AG20443 (cell line): ENCODE results near the gene CREB3L1.
A peak's percentile ranks its signal among the peaks of the same experiment; 100 is the strongest.

Source experiments
- DNase-seq: peaks from one replicate; pipeline ENCODE4 v3.0.0; 2012; ENCODE audit warnings: low spot score, mixed read lengths

CREB3L1 gene

GRCh38 chr11:46327829-46328228 lies 50.4 kb downstream of the CREB3L1 start:
- no peak for DNase-seq

- no peak for DNase-seq
These were observed 52.7 kb downstream of the CREB3L1 start for GRCh38 chr11:46330154-46330553.

- no peak for DNase-seq
These were observed 53.3 kb downstream of the CREB3L1 start for GRCh38 chr11:46330563-46331281.

- DNase-seq, result no peak
These were observed 54.0 kb downstream of the CREB3L1 start for GRCh38 chr11:46331282-46331984.

GRCh38 chr11:46332093-46332567 lies 54.7 kb downstream of the CREB3L1 start:
- no peak for DNase-seq

GRCh38 chr11:46332568-46333393 lies 55.3 kb downstream of the CREB3L1 start:
- DNase-seq, result peak; percentile 53

GRCh38 chr11:46333394-46333947 lies 56.0 kb downstream of the CREB3L1 start:
- no peak for DNase-seq

GRCh38 chr11:46334211-46334610 lies 56.7 kb downstream of the CREB3L1 start:
- DNase-seq, result no peak

- no peak for DNase-seq
These were observed 57.8 kb downstream of the CREB3L1 start for GRCh38 chr11:46335271-46335670.

- no peak for DNase-seq
These were observed 58.6 kb downstream of the CREB3L1 start for GRCh38 chr11:46335890-46336562.

GRCh38 chr11:46336563-46337180 lies 59.2 kb downstream of the CREB3L1 start:
- DNase-seq, result no peak

- DNase-seq, result no peak
These were observed 60.3 kb downstream of the CREB3L1 start for GRCh38 chr11:46337626-46338345.

GRCh38 chr11:46338636-46338987 lies 61.1 kb downstream of the CREB3L1 start:
- DNase-seq, result no peak

GRCh38 chr11:46338988-46339666 lies 61.7 kb downstream of the CREB3L1 start:
- DNase-seq, result peak; percentile 42

- no peak for DNase-seq
These were observed 62.4 kb downstream of the CREB3L1 start for GRCh38 chr11:46339816-46340215.

- no peak for DNase-seq
These were observed 64.0 kb downstream of the CREB3L1 start for GRCh38 chr11:46341454-46341853.

GRCh38 chr11:46342239-46342638 lies 64.8 kb downstream of the CREB3L1 start:
- no peak for DNase-seq

GRCh38 chr11:46343520-46343919 lies 66.1 kb downstream of the CREB3L1 start:
- no peak for DNase-seq

GRCh38 chr11:46345131-46345597 lies 67.7 kb downstream of the CREB3L1 start:
- DNase-seq, result no peak
